Thyroid gland (tissue), 4 donors: ENCODE measurements around the gene CIT.

Source experiments
- CTCF ChIP-seq, 6 experiments: fragments of 200-600 bp in 3 of 6; fragments of 450-650 bp in 3 of 6; sonication (generic) in 3 of 6; IDR thresholded peaks; one replicate each; pipeline ENCODE4 v1.5.1; 2016 to 2019; ENCODE audit warnings: antibody characterized with exemption in 6 of 6, mild to moderate bottlenecking in 2 of 6, inconsistent platforms in 1 of 6, moderate library complexity in 1 of 6
- POLR2A ChIP-seq, 2 donors: fragments of 450-650 bp; IDR thresholded peaks; one replicate each; pipeline ENCODE4 v1.6.1; 2017; ENCODE audit warnings: antibody characterized with exemption in 2 of 2, mild to moderate bottlenecking in 2 of 2, moderate library complexity in 1 of 2

- TF ChIP-seq CTCF (IDR thresholded peaks at IDR 0.05), result no peak
- no peak for TF ChIP-seq POLR2A (IDR thresholded peaks at IDR 0.05)
Measured at GRCh38 chr12:119836781-119837180, 40.3 kb downstream of the CIT start.
